Measurements from ENCODE around the gene ASB12.

DNA sequence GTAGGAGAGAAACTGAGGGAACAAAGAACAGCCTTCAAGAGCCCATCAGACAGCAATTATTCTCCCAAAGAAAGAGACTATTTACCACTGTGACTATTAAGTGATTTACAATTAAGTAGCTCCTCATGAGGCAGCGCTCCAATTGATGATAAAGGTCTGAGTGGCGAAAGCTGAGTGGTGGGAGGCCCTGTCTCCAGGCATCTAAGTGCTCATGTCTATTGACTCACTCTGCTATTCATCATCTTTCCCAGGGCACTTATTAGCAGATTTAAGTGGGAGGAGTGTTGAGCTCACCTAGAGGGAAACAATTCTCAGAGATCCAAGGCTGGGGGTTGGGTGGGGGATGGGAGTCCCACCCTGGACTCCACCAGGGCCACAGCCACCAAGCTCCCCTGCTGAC lies 48.2 kb downstream of the ASB12 start:
- TF ChIP-seq, protein P1, sequence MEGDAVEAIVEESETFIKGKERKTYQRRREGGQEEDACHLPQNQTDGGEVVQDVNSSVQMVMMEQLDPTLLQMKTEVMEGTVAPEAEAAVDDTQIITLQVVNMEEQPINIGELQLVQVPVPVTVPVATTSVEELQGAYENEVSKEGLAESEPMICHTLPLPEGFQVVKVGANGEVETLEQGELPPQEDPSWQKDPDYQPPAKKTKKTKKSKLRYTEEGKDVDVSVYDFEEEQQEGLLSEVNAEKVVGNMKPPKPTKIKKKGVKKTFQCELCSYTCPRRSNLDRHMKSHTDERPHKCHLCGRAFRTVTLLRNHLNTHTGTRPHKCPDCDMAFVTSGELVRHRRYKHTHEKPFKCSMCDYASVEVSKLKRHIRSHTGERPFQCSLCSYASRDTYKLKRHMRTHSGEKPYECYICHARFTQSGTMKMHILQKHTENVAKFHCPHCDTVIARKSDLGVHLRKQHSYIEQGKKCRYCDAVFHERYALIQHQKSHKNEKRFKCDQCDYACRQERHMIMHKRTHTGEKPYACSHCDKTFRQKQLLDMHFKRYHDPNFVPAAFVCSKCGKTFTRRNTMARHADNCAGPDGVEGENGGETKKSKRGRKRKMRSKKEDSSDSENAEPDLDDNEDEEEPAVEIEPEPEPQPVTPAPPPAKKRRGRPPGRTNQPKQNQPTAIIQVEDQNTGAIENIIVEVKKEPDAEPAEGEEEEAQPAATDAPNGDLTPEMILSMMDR (IDR thresholded peaks at IDR 0.05), result no peak
- no peak for TF ChIP-seq SMC3 (IDR thresholded peaks at IDR 0.05; ENCODE audit: low read depth, low read length)
- no peak for TF ChIP-seq POLR2AphosphoS5 (IDR thresholded peaks at IDR 0.05; ENCODE audit: low read depth, low read length)
- TF ChIP-seq GATA2 (CRISPR knock-in tag; IDR thresholded peaks at IDR 0.05), result no peak
- TF ChIP-seq, protein P2, sequence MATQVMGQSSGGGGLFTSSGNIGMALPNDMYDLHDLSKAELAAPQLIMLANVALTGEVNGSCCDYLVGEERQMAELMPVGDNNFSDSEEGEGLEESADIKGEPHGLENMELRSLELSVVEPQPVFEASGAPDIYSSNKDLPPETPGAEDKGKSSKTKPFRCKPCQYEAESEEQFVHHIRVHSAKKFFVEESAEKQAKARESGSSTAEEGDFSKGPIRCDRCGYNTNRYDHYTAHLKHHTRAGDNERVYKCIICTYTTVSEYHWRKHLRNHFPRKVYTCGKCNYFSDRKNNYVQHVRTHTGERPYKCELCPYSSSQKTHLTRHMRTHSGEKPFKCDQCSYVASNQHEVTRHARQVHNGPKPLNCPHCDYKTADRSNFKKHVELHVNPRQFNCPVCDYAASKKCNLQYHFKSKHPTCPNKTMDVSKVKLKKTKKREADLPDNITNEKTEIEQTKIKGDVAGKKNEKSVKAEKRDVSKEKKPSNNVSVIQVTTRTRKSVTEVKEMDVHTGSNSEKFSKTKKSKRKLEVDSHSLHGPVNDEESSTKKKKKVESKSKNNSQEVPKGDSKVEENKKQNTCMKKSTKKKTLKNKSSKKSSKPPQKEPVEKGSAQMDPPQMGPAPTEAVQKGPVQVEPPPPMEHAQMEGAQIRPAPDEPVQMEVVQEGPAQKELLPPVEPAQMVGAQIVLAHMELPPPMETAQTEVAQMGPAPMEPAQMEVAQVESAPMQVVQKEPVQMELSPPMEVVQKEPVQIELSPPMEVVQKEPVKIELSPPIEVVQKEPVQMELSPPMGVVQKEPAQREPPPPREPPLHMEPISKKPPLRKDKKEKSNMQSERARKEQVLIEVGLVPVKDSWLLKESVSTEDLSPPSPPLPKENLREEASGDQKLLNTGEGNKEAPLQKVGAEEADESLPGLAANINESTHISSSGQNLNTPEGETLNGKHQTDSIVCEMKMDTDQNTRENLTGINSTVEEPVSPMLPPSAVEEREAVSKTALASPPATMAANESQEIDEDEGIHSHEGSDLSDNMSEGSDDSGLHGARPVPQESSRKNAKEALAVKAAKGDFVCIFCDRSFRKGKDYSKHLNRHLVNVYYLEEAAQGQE (IDR thresholded peaks at IDR 0.05; ENCODE audit: low read depth, low read length), result no peak
- no peak for TF ChIP-seq RFX5 (IDR thresholded peaks at IDR 0.05; ENCODE audit: low read length)
- TF ChIP-seq EZH2phosphoT487 (IDR thresholded peaks at IDR 0.05; ENCODE audit: borderline replicate concordance, low read depth), result no peak
- TF ChIP-seq RAD21 (IDR thresholded peaks at IDR 0.05; ENCODE audit: low read length), result no peak
- TF ChIP-seq GABPA (IDR thresholded peaks at IDR 0.05; ENCODE audit: low read depth), result no peak
- TF ChIP-seq EP300 (IDR thresholded peaks at IDR 0.05; ENCODE audit: borderline replicate concordance in 1 of 2, low read depth in 1 of 2, low read length in 1 of 2), result no peak
- no peak for TF ChIP-seq YY1 (IDR thresholded peaks at IDR 0.05; ENCODE audit: low read depth)
- TF ChIP-seq JUND (IDR thresholded peaks at IDR 0.05), result no peak
- TF ChIP-seq FOXM1 (IDR thresholded peaks at IDR 0.05; ENCODE audit: low read depth), result no peak
- TF ChIP-seq RCOR1 (IDR thresholded peaks at IDR 0.05; ENCODE audit: low read length), result no peak
